ENCODE results near the gene ADGRV1.

ADGRV1 gene

DNA sequence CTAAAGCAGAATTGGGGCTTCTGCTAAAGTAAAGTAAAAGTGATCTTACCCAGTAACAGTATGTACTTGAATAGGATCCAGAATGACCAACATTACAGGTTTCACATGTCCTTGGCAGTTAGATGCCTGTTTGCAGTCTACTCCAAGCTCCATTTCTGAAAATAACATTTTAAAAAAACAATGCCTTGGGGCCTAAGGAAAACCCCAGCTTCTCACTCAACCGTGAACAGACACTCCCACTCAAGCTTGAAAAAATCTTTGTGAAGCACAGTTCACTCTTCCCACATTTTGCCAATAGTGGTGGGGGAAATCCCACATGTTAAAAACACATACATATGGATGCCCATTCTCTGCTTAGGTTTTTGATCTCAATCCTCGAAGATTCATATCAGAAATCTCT is 520.4 kb downstream of the ADGRV1 start:
- DNase-seq = no peak

DNA sequence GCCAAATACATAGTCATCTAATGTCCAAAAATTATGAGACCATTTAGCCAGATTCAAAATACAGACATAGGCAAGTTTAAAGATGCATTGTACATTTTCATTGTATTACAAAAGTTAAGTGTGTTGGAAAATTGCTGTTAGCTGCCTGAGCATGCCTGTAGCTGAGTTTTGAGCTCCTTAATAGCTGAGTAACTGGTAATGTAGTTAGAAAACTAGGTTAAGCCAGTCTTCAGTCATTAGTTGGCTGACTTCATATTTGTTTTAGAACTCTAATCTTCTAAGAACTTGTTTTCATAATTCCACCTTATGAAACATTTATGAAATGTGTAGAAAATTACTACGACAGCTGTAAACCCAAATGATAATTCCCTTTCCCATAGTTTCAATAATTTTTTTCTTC is 531.2 kb downstream of the ADGRV1 start:
- no peak for DNase-seq

GRCh38 chr5:91090995-91091394 is 532.4 kb downstream of the ADGRV1 start:
- DNase-seq = no peak

DNA sequence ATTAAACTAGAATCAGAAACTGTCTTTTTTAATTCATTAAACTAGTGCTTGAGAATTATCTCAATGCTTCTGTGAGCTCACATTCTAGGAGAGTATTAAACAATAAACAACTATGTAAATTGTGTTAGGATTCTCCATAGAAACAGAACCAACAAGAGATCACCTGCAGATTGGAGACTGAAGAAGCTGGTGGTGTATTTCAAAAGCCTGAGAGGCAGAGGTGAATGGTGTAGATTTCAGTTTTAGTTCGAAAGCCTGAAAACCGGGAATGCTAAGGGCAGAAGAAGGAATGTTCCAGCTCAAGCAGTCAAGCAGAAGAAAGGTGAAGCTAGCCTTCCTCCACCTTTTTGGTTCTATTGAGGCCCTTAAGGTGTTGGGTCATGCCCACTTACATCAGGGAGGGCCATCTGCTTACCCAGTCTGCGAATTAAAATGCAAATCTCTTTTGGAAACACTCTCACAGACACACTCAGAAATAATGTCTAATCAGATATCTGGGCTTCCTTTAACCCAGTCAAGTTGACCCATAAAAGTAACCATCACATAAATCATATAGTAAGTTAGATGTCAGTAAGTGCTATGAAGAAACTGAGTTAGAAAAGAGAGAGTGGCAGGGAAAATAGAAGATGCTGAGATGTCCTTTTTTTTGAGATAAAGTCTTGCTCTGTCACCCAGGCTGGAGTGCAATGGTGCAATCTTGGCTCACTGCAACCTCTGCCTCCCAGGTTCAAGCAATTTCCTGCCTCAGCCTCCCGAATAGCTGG is 533.1 kb downstream of the ADGRV1 start:
- DNase-seq = no peak

GRCh38 chr5:91092859-91093783 is 534.5 kb downstream of the ADGRV1 start:
- no peak for DNase-seq

GRCh38 chr5:91095313-91095712 is 536.7 kb downstream of the ADGRV1 start:
- DNase-seq = no peak

- DNase-seq = no peak
Measured at GRCh38 chr5:91095786-91096385, 537.3 kb downstream of the ADGRV1 start.

GRCh38 chr5:91098541-91098940 is 539.9 kb downstream of the ADGRV1 start:
- peak; percentile 66 for DNase-seq

DNA sequence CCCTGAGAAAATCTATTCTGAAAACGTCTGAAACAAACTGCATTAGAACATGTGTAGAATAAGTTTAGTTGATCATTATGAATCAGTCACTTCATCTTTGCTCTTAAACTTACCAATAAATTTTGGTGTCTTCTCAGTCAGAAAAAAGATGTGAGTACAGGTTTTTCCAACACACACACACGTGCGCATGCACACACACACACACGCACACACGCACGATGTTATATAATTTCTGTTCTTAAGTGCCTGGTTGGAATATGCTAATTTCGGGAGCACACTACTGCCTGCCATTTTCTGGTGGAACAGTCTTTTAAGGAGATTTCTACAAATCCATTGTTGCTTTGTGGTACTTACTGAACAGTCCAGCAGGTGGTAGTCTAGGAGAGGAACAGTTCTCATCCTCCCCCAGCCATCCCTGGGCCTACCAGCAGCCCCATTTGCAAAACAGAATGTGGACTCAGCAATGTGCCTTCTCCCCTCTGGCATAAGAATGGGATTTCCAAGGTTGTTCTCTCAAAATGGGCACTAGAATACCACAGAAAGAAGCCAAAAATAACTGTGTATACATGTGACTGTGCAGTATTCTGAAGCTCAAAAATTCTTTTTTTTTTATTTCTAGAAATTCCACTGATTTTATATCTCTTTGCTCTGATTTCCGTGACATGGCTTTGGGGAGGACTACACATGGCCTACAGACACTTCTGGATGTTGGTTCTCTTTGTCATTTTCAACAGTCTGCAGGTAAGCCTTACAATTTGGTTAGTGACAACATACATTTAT is 543.2 kb downstream of the ADGRV1 start:
- peak; percentile 80 for DNase-seq

DNA sequence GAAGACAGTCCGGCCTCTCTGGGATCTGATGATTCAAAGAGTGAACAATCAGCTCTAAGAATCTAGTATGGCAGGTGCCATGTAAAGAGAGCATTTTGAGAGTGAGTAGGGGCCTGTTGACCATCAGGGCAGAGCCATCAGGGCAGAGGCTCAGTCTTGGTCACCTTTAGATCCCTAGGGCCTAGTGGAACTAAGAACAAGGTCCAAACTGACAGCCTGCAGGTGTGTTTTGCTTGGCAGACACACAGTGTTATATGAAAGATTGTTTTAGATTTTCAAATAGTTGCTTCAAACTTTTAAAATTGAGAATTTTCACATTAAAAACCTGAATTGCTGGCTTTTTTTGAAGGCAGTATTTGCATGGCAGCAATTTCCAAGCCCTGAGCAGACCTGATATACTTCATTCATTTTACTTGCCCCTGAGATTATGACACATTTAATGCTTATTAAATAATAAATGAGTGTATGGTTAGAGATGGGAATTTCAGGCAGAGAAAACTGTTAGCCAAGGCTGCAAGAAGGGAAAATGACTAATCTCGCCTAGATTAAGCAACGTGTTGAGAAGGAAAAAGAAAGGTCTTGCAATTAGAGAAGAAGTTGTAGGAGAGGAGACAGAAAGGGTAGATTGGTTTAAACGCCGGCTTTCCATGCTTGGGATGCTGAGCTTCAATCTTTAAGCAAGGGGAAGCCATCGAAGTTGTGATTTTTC is 544.9 kb downstream of the ADGRV1 start:
- no peak for DNase-seq

DNA sequence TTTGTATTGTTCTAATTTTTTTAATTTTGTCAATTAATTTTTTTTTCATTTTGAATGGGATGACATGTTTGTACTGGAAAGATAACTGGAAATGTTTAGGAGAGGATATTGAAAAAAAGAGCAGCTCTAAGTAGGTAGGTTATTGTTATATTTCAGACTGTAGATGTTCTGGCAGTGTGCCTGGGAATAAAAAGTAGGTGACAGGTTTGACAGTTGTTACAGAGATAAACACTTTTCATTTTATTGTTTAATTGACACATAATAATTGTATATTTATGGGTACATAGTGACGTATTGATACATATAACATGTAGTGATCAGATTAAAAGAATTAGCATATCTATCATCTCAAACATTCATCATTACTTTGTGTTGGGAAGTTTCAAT is 545.5 kb downstream of the ADGRV1 start:
- DNase-seq = no peak

DNA sequence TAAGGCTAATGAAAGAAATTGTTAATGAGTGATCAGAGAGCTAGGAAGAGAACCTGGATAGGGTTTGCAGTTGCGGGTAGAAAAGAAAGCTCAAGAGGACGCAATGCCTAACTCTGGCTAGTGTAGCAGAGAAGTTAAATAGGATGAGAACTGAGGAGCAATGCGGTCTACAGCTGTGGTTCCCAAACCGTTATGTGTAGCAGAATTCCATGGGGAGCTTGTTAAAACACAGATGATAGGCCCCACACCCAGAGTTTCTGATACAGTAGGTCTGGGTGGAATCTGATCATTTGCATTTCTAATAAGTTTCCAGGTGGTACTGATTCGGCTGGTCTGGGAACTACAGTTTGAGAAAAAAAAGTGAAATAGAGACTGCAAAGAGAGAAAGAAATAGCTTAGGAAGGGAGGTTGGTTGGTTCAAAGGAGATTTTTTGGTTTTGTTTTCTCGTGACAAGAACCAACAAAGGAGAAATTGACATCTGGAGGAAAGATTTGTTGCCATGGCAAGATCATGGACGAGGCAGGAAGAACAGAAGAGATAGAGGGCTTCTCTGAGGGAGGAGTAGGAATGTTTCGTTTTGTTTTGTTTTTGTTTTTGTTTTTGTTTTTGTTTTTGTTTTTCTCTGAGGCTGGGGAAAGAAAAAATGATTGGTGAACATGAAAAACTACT is 548.4 kb downstream of the ADGRV1 start:
- DNase-seq = no peak

DNA sequence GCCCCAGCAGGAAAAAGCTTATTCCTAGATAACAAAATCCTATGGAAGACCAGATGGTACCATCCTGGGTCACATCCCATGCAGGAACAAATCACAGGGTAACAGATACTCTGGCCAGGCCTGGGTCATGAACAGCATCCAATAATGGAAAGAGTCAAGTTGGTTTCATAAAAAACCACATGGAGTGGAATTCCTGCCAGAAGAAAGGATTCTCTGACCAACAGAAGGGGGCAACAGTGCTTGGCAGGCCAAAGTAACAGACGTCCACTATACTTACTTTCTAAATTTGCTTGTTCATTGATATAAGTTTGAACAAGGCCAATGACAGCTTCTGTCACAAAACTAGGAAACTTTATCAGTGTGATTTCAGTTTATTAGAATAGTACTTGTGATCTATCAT is 551.0 kb downstream of the ADGRV1 start:
- no peak for DNase-seq

- DNase-seq = peak; percentile 53
Measured at GRCh38 chr5:91110686-91111085, 552.1 kb downstream of the ADGRV1 start.

GRCh38 chr5:91111473-91112238 is 553.1 kb downstream of the ADGRV1 start:
- DNase-seq = no peak

- peak; percentile 70 for DNase-seq
Measured at GRCh38 chr5:91114658-91115057, 556.1 kb downstream of the ADGRV1 start.

- DNase-seq = no peak
Measured at GRCh38 chr5:91118354-91118753, 559.8 kb downstream of the ADGRV1 start.

DNA sequence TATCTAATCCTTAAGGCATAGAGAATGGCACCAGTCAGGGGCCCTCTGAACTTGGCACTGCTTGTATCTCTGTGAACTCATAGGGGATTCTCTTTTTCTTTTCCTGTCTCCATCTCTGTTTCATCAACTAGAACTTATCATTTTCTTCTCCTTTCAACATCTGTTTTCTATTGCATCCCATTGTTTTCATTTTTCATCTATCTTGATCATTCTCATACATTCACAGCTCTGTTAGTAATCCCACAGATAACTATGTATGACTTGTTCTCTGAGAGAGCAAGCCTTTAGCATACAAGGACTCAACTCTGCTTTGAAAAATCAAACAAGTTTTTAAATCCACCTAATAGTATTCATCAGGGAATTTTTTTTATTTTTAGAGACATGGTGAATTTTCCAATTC is 560.2 kb downstream of the ADGRV1 start:
- no peak for DNase-seq

- DNase-seq = no peak
Measured at GRCh38 chr5:91119217-91119616, 560.6 kb downstream of the ADGRV1 start.

DNA sequence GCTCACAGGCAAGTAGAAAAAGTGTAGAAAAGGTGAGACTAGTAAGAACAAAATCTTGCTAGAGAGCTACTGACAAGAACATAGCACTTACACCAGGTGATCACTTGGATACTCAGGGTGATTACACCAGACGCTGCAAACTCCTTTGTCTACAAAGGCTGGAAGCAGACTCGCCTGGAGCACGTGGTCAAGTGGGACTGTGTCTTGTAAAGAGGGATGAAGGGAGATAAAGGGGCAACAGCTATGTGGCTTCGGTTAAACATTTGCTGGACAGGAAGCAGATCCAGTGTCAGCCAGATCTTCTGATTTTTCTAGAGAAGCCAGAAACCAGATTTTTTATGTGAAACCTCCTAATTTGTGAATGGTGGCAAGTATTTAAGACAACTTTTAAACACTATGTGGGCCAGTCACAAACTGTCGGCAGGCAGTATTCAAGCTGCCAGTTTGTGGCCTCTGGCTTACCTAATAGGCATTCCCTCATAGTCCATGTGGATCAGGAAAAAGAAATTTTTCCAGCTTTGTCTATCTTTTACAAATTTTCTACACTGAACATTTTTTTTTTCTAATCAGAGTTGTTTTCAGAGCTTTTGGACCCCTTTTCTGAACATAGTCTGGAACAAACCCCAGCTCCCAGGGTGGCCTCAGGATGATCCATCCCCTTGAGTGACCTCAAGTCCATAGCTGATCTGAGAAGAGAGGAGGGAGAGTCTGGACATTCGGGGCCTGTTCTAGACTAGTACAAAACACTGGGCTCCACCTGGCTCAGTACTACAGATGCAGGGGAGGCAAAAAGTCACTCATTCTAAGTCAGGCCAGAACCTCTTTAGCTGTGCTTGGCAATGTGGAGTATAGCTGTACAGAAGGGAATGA is 561.6 kb downstream of the ADGRV1 start:
- DNase-seq = no peak
